Lower leg skin (tissue), 4 donors: ENCODE measurements around the gene SERTAD2. TPM values are rescaled to one million over a fixed set of nuclear protein-coding genes. Genes with fewer than 3 reads are reported as not detected.
A peak's percentile ranks its signal among the peaks of the same experiment; 100 is the strongest.

ENCODE experiments used
- DNase-seq, 2 donors: peaks; one replicate each; pipeline ENCODE4 v3.0.0-alpha.2; 2019; ENCODE audit warnings: low spot score in 2 of 2
- H3K4me3 ChIP-seq: fragments of 200-600 bp; sonication (generic); 2 replicates; pipeline ENCODE4 v1.5.1; 2017; ENCODE audit warnings: mild to moderate bottlenecking, low read depth; ENCODE audit not compliant: poor library complexity, severe bottlenecking
- CTCF ChIP-seq, 3 donors: fragments of 450-650 bp; IDR thresholded peaks; one replicate each; pipeline ENCODE4 v1.5.1; 2016; ENCODE audit warnings: antibody characterized with exemption in 3 of 3, mild to moderate bottlenecking in 3 of 3, moderate library complexity in 2 of 3
- POLR2A ChIP-seq, 2 donors: fragments of 450-650 bp; IDR thresholded peaks; one replicate each; pipeline ENCODE4 v1.6.1; 2016 to 2017; ENCODE audit warnings: antibody characterized with exemption in 2 of 2, mild to moderate bottlenecking in 1 of 2, moderate library complexity in 1 of 2
- WGBS, 2 donors: methylation state at CpG; one replicate each; pipeline ENCODE4 v1.1.5; 2018; 5-methylcytosine and 5-hydroxymethylcytosine counted together
- intact Hi-C: fragments of 100-400 bp; cut with DNase I; formaldehyde crosslinking; loops from one replicate; pipeline ENCODE4 v1.15.0; 2023; ENCODE audit warnings: low total_unique reads
- total RNA-seq, 4 donors: library from RNA; depleted of rRNA; stranded (reverse); fragments of >200 nt; gene quantifications; one replicate each; pipeline ENCODE4 v1.1.0, GENCODE V29; 2016

Gene SERTAD2
- total RNA-seq, 4 donors from 2014 or later, result 27.7 to 31.8 (median 30.7) TPM

DNA sequence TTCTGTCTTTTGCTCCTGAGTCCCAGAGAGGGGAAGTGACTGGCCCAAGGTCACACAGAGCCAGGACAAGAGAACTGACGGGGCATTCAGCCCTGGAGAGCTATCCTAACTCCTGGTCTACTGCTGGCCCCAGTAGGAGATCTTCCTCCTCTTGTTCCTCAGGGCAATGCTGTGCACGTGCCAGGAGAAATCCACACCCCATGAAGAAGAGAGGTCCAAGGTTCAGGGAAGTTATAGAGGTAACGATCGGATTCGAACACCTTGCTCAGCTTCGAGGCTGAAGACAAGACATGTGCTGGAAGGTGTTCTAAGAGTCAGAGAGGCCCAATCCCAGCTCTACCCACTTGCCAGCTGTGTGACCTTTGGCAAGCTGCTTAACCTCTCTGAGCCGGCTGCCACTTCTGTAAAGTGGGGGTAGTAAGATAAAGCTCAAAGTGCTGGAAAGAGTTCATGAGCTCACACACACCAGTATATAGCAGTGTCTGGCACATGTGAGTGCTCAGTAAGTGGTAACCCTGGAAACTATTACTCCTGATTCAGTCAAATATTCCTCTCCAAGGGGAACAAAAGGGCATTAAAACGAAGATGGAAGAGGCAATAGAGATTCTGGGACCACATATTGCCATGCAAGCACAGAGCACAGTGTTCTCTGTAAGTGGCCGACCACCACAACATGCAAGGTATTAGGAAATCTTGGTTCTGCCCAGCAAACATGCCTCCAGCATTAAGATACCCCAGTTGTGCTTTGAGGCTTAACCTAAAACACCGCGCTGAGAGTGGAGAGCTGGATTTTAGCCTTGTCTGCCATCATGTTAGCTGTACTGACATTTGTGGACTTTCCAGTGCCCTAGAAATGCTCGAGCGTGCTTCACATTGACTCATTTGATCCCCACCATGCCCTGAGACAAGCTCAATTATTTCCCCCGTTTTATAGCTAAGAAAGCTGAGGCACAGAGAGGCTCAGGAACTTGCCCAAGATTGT is 25.6 kb downstream of the SERTAD2 start:
- intact Hi-C loops, result no loop called here
- no peak overlapping the region for H3K4me3 ChIP-seq
- peak in 1 of 2 donors; percentile 61 for DNase-seq
- TF ChIP-seq POLR2A (IDR thresholded peaks at IDR 0.05), result no peak
- no peak for TF ChIP-seq CTCF (IDR thresholded peaks at IDR 0.05)
- 79 to 86% methylated on average over 14 of the region's 14 CpGs for WGBS, 2 donors

- intact Hi-C loops, result no loop called here
- DNase-seq, result peak in 1 of 2 donors; percentile 81
- no peak overlapping the region for H3K4me3 ChIP-seq
- WGBS, 2 donors, result 77 to 79% methylated on average over 27 of the region's 27 CpGs
- no peak for TF ChIP-seq POLR2A (IDR thresholded peaks at IDR 0.05)
- TF ChIP-seq CTCF (IDR thresholded peaks at IDR 0.05), result no peak
These were observed 26.6 kb downstream of the SERTAD2 start for GRCh38 chr2:64626963-64627760.

- TF ChIP-seq POLR2A (IDR thresholded peaks at IDR 0.05), result no peak
- TF ChIP-seq CTCF (IDR thresholded peaks at IDR 0.05), result no peak
- 89 to 90% methylated on average over 10 of the region's 10 CpGs for WGBS, 2 donors
- H3K4me3 ChIP-seq, result no peak overlapping the region
- DNase-seq, result no peak
- intact Hi-C loops, result no loop called here
These were observed 27.4 kb downstream of the SERTAD2 start for GRCh38 chr2:64626146-64626809.

GRCh38 chr2:64625299-64626145 is 28.2 kb downstream of the SERTAD2 start:
- intact Hi-C loops, result no loop called here
- TF ChIP-seq CTCF (IDR thresholded peaks at IDR 0.05) (no peak), POLR2A (IDR thresholded peaks at IDR 0.05) (no peak)
- 87 to 89% methylated on average over 6 to 7 of the region's 7 CpGs for WGBS, 2 donors
- peak in 1 of 2 donors; percentile 82 for DNase-seq
- no peak overlapping the region for H3K4me3 ChIP-seq

- intact Hi-C loops, result no loop called here
- 97 to 98% methylated on average over 6 of the region's 6 CpGs for WGBS, 2 donors
- H3K4me3 ChIP-seq, result no peak overlapping the region
- DNase-seq, result no peak
- TF ChIP-seq POLR2A (IDR thresholded peaks at IDR 0.05) (no peak), CTCF (IDR thresholded peaks at IDR 0.05) (no peak)
These were observed 28.9 kb downstream of the SERTAD2 start for GRCh38 chr2:64624862-64625261.
